IMR-90 (cell line): Measurements from ENCODE around the gene CSDE1. TPM values are rescaled to one million over a fixed set of nuclear protein-coding genes. Genes with fewer than 3 reads are reported as not detected.

Experiments used
- ATAC-seq: fragments of 200-7000 bp; cut with Tn5 transposase; 2 replicates; pipeline ENCODE4 v1.9.1; 2020; ENCODE audit warnings: low read depth, mild to moderate bottlenecking, moderate library complexity
- BruUV-seq: library from RNA; stranded (reverse); fragments of 400-500 nt; replicated peaks from 2 replicates; lab custom pipeline; 2021; lab: Mats Ljungman, UMichigan
- CTCF ChIA-PET: fragments of 300-600 bp; formaldehyde crosslinking; extraction: SDS; loops from one replicate; lab custom pipeline; 2021; ENCODE audit warnings: antibody characterized with exemption; lab: Yijun Ruan, JAX
- POLR2A ChIA-PET: fragments of 300-600 bp; sonication (Branson Sonifier 250); formaldehyde crosslinking; loops from one replicate; lab custom pipeline; 2022; ENCODE audit warnings: antibody characterized with exemption; ENCODE audit not compliant: unreplicated experiment; lab: Charles Lee
- DNase-seq: peaks from one replicate; pipeline ENCODE4 v3.0.0; 2013
- H2AFZ ChIP-seq: replicated peaks from 2 replicates; pipeline ENCODE3; 2013; ENCODE audit warnings: low read length, mild to moderate bottlenecking; ENCODE audit not compliant: poor library complexity
- H2AK5ac ChIP-seq: 2 replicates; pipeline ENCODE4 v1.6.1; 2013; ENCODE audit warnings: low read depth, low read length, inconsistent platforms
- H2AK9ac ChIP-seq: replicated peaks from 2 replicates; pipeline ENCODE3; 2013; ENCODE audit warnings: mild to moderate bottlenecking, low read depth, low read length, moderate library complexity; ENCODE audit not compliant: poor library complexity
- H2BK120ac ChIP-seq: 2 replicates; pipeline ENCODE4 v1.6.1; 2013; ENCODE audit warnings: low read depth, low read length, inconsistent platforms
- H2BK15ac ChIP-seq: 3 replicates; pipeline ENCODE4 v1.6.1; 2013; ENCODE audit warnings: low read depth, low read length, inconsistent platforms
- H2BK20ac ChIP-seq: 2 replicates; pipeline ENCODE4 v1.6.1; 2013; ENCODE audit warnings: low read depth, mild to moderate bottlenecking, inconsistent platforms, low read length, moderate library complexity
- H2BK5ac ChIP-seq: 2 replicates; pipeline ENCODE4 v1.6.1; 2013; ENCODE audit warnings: mild to moderate bottlenecking, low read depth, low read length, inconsistent platforms; ENCODE audit not compliant: poor library complexity, severe bottlenecking
- H3K14ac ChIP-seq: replicated peaks from 2 replicates; pipeline ENCODE4 v1.6.1; 2013; ENCODE audit warnings: low read depth, low read length, inconsistent platforms
- H3K18ac ChIP-seq: 2 replicates; pipeline ENCODE4 v1.6.1; 2013; ENCODE audit warnings: low read depth, low read length, control low read depth
- H3K23ac ChIP-seq: 2 replicates; pipeline ENCODE4 v1.6.1; 2013; ENCODE audit warnings: low read depth, low read length, inconsistent platforms
- H3K27ac ChIP-seq: 2 replicates; pipeline ENCODE4 v1.5.1; 2013; ENCODE audit warnings: mild to moderate bottlenecking, control low read depth, low read length; ENCODE audit not compliant: insufficient read depth
- H3K27me3 ChIP-seq: 2 replicates; pipeline ENCODE4 v1.6.1; 2013; ENCODE audit warnings: low read length; ENCODE audit not compliant: control insufficient read depth, insufficient read depth
- H3K36me3 ChIP-seq: 2 replicates; pipeline ENCODE4 v1.6.1; 2013; ENCODE audit warnings: low read length, mixed read lengths; ENCODE audit not compliant: control insufficient read depth, insufficient read depth
- H3K4ac ChIP-seq: 2 replicates; pipeline ENCODE4 v1.6.1; 2013; ENCODE audit warnings: low read depth, low read length, inconsistent platforms
- H3K4me1 ChIP-seq: 2 replicates; pipeline ENCODE4 v1.6.1; 2013; ENCODE audit warnings: low read length, mixed read lengths; ENCODE audit not compliant: control insufficient read depth, insufficient read depth
- H3K4me2 ChIP-seq: 2 replicates; pipeline ENCODE4 v1.6.1; 2013; ENCODE audit warnings: low read depth, mild to moderate bottlenecking, control low read depth, low read length, moderate library complexity
- H3K4me3 ChIP-seq: 2 replicates; pipeline ENCODE4 v1.5.1; 2013; ENCODE audit warnings: low read depth, mild to moderate bottlenecking, control low read depth, low read length, moderate library complexity; ENCODE audit not compliant: insufficient read depth
- H3K56ac ChIP-seq: 2 replicates; pipeline ENCODE4 v1.6.1; 2013; ENCODE audit warnings: low read length, inconsistent platforms; ENCODE audit not compliant: insufficient read depth; ENCODE audit errors: extremely low read depth
- H3K79me1 ChIP-seq, 2 experiments: 2 replicates each; pipeline ENCODE4 v1.6.1; 2013; ENCODE audit warnings: low read length in 2 of 2, inconsistent platforms in 1 of 2, low read depth in 1 of 2
- H3K9ac ChIP-seq: 2 replicates; pipeline ENCODE4 v1.6.1; 2013; ENCODE audit warnings: low read depth, low read length, control low read depth
- H3K9me1 ChIP-seq: 2 replicates; pipeline ENCODE4 v1.6.1; 2013; ENCODE audit warnings: low read length, inconsistent platforms; ENCODE audit not compliant: insufficient read depth
- H3K9me3 ChIP-seq: 2 replicates; pipeline ENCODE4 v1.6.1; 2013; ENCODE audit warnings: low read length; ENCODE audit not compliant: control insufficient read depth, insufficient read depth
- H4K20me1 ChIP-seq: 2 replicates; pipeline ENCODE4 v1.6.1; 2013; ENCODE audit warnings: low read length, inconsistent platforms; ENCODE audit not compliant: insufficient read depth
- H4K5ac ChIP-seq: 2 replicates; pipeline ENCODE4 v1.6.1; 2013; ENCODE audit warnings: mild to moderate bottlenecking, low read depth, low read length, control low read depth
- H4K8ac ChIP-seq, 2 experiments: 2 replicates each; pipeline ENCODE4 v1.6.1; 2013; ENCODE audit warnings: low read depth in 2 of 2, low read length in 2 of 2, control low read depth in 1 of 2, inconsistent platforms in 1 of 2
- H4K91ac ChIP-seq: 2 replicates; pipeline ENCODE4 v1.6.1; 2013; ENCODE audit warnings: low read depth, low read length, inconsistent platforms; ENCODE audit not compliant: insufficient read depth
- BHLHE40 ChIP-seq: fragments of 150-350 bp; IDR thresholded peaks from 2 replicates; pipeline ENCODE4 v1.6.1; 2016; ENCODE audit warnings: mild to moderate bottlenecking, low read depth, low read length
- CEBPB ChIP-seq: IDR thresholded peaks from 2 replicates; pipeline ENCODE4 v1.6.1; 2012; ENCODE audit warnings: low read depth, low read length, improper control_type of control experiment
- CHD1 ChIP-seq: IDR thresholded peaks from 2 replicates; pipeline ENCODE4 v1.6.1; 2012; ENCODE audit warnings: low read depth, low read length, improper control_type of control experiment
- FOS ChIP-seq: fragments of 150-350 bp; IDR thresholded peaks from 2 replicates; pipeline ENCODE4 v1.6.1; 2016; ENCODE audit warnings: low read depth, low read length
- MAFK ChIP-seq: IDR thresholded peaks from 2 replicates; pipeline ENCODE4 v1.6.1; 2012; ENCODE audit warnings: low read depth, low read length, improper control_type of control experiment
- MAZ ChIP-seq: IDR thresholded peaks from 2 replicates; pipeline ENCODE4 v1.6.1; 2012; ENCODE audit warnings: low read depth, mild to moderate bottlenecking, low read length, improper control_type of control experiment, moderate library complexity, borderline replicate concordance
- MXI1 ChIP-seq: IDR thresholded peaks from 2 replicates; pipeline ENCODE4 v1.6.1; 2012; ENCODE audit warnings: low read depth, mild to moderate bottlenecking, low read length, moderate library complexity, borderline replicate concordance
- NFE2L2 ChIP-seq: fragments of 150-350 bp; IDR thresholded peaks from 2 replicates; pipeline ENCODE4 v1.6.1; 2016; ENCODE audit warnings: low read depth, mild to moderate bottlenecking, low read length
- POLR2A ChIP-seq: IDR thresholded peaks from 2 replicates; pipeline ENCODE4 v1.6.1; 2012; ENCODE audit warnings: mild to moderate bottlenecking, low read depth, low read length
- RAD21 ChIP-seq: IDR thresholded peaks from 2 replicates; pipeline ENCODE4 v1.6.1; 2012; ENCODE audit warnings: low read length, improper control_type of control experiment
- RCOR1 ChIP-seq: IDR thresholded peaks from 2 replicates; pipeline ENCODE4 v1.6.1; 2012; ENCODE audit warnings: mild to moderate bottlenecking, low read length, improper control_type of control experiment; ENCODE audit not compliant: insufficient replicate concordance
- RFX5 ChIP-seq: IDR thresholded peaks from 2 replicates; pipeline ENCODE4 v1.8.0; 2012; ENCODE audit warnings: low read depth, mild to moderate bottlenecking, low read length, moderate library complexity
- SMC3 ChIP-seq: fragments of 150-350 bp; IDR thresholded peaks from 2 replicates; pipeline ENCODE4 v1.6.1; 2016; ENCODE audit warnings: low read depth, mild to moderate bottlenecking, antibody characterized with exemption, low read length, moderate library complexity
- WGBS, 2 experiments: methylation state at CpG; one replicate each; pipeline versions ENCODE4 v1.1.5 to v1.1.7; 2013; ENCODE audit warnings: missing lambda C conversion rate in 2 of 2; ENCODE audit not compliant: insufficient read length in 1 of 2; ENCODE audit errors: extremely low coverage in 2 of 2; 5-methylcytosine and 5-hydroxymethylcytosine counted together
- dilution Hi-C: fragments of 300-500 bp; cut with HindIII; formaldehyde crosslinking; loops from one replicate; pipeline ENCODE4 v1.14.3; 2018; ENCODE audit warnings: low sequenced_read_pairs; ENCODE audit not compliant: unreplicated experiment
- in situ Hi-C: fragments of 300-500 bp; cut with MboI; formaldehyde crosslinking; loops from 3 replicates; pipeline ENCODE4 v1.14.3; 2019; ENCODE audit warnings: low sequenced_read_pairs, inconsistent platforms, mixed read lengths
- intact Hi-C: fragments of 100-400 bp; cut with micrococcal nuclease; formaldehyde crosslinking; loops from 2 replicates; pipeline ENCODE4 v1.10.0; 2022
- polyA plus RNA-seq, 3 experiments: library from polyadenylated mRNA; depleted of rRNA; stranded (reverse); fragments of >200 nt; gene quantifications; 2 replicates each; pipeline ENCODE4 v1.2.3, GENCODE V29; 2012; ENCODE audit warnings: low replicate concordance in 1 of 3
- total RNA-seq: library from RNA; depleted of rRNA; stranded (reverse); fragments of >200 nt; gene quantifications from 2 replicates; pipeline ENCODE4 v1.2.3, GENCODE V29; 2012
- TF ChIP-seq, protein P1 (sequence below): fragments of 150-350 bp; IDR thresholded peaks from 2 replicates; pipeline ENCODE4 v1.6.1; 2017; ENCODE audit warnings: mild to moderate bottlenecking, antibody characterized with exemption, low read length, low read depth
- TF ChIP-seq, protein P2 (sequence below): conservative IDR thresholded peaks from 2 replicates; pipeline ENCODE4 v1.5.1; 2012; ENCODE audit warnings: mild to moderate bottlenecking, low read depth, low read length, improper control_type of control experiment
- TF ChIP-seq, protein P3 (sequence below): fragments of 150-350 bp; IDR thresholded peaks from 2 replicates; pipeline ENCODE4 v1.6.1; 2016; ENCODE audit warnings: low read depth, mild to moderate bottlenecking, low read length, moderate library complexity, borderline replicate concordance

Gene CSDE1
- total and polyA plus RNA-seq, 2 of the 4 experiments (the other 2 are of a cell fraction), result 190 to 879 TPM

DNA sequence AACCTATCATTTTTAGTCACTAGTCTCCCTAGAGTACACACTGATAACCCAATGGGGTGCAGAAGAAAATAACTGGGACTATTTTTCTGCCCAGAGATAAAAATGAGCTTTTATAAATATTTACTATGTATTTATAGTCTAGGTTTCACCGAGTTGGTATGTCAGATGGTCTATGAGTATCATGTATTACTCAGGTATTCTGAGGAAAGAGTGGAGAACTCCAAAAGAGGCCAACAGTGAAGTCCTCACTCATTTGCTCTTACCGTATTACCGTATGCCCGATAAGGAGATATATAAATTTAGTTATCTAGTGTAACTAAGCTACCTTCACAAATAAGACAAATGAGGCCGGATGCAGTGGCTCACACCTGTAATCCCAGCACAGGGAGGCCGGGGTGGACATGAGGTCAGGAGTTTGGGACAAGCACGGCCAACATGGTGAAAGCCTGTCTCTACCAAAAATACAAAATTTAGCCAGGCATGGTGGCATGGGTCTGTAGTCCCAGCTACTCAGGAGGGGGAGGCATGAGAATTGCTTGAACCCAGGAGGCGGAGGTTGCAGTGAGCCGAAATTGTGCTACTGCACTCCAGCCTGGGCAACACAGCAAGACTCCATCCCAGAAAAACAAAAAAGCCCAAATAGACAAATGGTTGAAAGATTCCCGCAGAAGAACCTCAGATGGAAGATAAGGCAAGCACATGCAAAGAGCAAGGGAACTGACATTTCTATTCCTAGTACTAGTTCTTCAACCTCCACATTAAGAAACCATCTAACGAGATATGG is 15.6 kb downstream of the CSDE1 start:
- Histone ChIP-seq H3K9me1 (no peaks in the 10 kb centered on the region), H3K4me2 (no peak overlapping the region), H3K18ac (no peak overlapping the region), H3K79me1 (peaks cover 19 to 35% of the 10 kb centered on the region in 2 experiments), H2AK9ac (no peak overlapping the region), H2AFZ (no peak overlapping the region), H3K9me3 (no peaks in the 10 kb centered on the region), H4K91ac (no peak overlapping the region), H2BK5ac (no peak overlapping the region), H2AK5ac (no peak overlapping the region), H4K5ac (no peak overlapping the region), H3K9ac (no peak overlapping the region), H3K36me3 (peaks cover 27% of the 10 kb centered on the region), H4K20me1 (peaks cover 60% of the 10 kb centered on the region), H4K8ac (no peak overlapping the region), H3K27ac (no peak overlapping the region), H2BK20ac (no peak overlapping the region), H2BK120ac (no peak overlapping the region), H2BK15ac (no peak overlapping the region), H3K27me3 (no peaks in the 10 kb centered on the region), H3K4me3 (no peak overlapping the region), H3K23ac (no peak overlapping the region), H3K4me1 (no peaks in the 10 kb centered on the region), H3K56ac (no peak overlapping the region), H3K14ac (no peak overlapping the region), H3K4ac (no peak overlapping the region)
- TF ChIP-seq CHD1 (no peak), MAFK (no peak), FOS (no peak), SMC3 (no peak), RCOR1 (no peak), MAZ (no peak), POLR2A (no peak), RAD21 (no peak), BHLHE40 (no peak), MXI1 (no peak), RFX5 (no peak), NFE2L2 (no peak), CEBPB (no peak)
- TF ChIP-seq, protein P1, sequence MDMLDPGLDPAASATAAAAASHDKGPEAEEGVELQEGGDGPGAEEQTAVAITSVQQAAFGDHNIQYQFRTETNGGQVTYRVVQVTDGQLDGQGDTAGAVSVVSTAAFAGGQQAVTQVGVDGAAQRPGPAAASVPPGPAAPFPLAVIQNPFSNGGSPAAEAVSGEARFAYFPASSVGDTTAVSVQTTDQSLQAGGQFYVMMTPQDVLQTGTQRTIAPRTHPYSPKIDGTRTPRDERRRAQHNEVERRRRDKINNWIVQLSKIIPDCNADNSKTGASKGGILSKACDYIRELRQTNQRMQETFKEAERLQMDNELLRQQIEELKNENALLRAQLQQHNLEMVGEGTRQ, result no peak
- TF ChIP-seq, protein P2, sequence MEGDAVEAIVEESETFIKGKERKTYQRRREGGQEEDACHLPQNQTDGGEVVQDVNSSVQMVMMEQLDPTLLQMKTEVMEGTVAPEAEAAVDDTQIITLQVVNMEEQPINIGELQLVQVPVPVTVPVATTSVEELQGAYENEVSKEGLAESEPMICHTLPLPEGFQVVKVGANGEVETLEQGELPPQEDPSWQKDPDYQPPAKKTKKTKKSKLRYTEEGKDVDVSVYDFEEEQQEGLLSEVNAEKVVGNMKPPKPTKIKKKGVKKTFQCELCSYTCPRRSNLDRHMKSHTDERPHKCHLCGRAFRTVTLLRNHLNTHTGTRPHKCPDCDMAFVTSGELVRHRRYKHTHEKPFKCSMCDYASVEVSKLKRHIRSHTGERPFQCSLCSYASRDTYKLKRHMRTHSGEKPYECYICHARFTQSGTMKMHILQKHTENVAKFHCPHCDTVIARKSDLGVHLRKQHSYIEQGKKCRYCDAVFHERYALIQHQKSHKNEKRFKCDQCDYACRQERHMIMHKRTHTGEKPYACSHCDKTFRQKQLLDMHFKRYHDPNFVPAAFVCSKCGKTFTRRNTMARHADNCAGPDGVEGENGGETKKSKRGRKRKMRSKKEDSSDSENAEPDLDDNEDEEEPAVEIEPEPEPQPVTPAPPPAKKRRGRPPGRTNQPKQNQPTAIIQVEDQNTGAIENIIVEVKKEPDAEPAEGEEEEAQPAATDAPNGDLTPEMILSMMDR, result no peak
- TF ChIP-seq, protein P3, sequence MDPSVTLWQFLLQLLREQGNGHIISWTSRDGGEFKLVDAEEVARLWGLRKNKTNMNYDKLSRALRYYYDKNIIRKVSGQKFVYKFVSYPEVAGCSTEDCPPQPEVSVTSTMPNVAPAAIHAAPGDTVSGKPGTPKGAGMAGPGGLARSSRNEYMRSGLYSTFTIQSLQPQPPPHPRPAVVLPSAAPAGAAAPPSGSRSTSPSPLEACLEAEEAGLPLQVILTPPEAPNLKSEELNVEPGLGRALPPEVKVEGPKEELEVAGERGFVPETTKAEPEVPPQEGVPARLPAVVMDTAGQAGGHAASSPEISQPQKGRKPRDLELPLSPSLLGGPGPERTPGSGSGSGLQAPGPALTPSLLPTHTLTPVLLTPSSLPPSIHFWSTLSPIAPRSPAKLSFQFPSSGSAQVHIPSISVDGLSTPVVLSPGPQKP, result no peak
- dilution Hi-C loops (no loop called here), intact Hi-C loops (no loop called here), in situ Hi-C loops (loop anchor here (25.0 kb wide), 1 partner anchor 570 kb away; no protein-coding TSS in a partner anchor)
- ChIA-PET CTCF (no interaction called here), POLR2A (no interaction called here)
- no TSS peak for BruUV-seq
- ATAC-seq, result no peak
- no CpG with 5 or more reads among the region's 11 CpGs for whole genome bisulfite sequencing, 2 experiments
- DNase-seq, result no peak
